Activated CD8-positive, alpha-beta T cell treated with anti-CD3 and anti-CD28 coated beads for 36 hours (primary cell): Measurements from ENCODE around the gene PDE3B. TPM values are rescaled to one million over a fixed set of nuclear protein-coding genes. Genes with fewer than 3 reads are reported as not detected.
"Not testable (repeated sequence)": the region's sequence is repeated elsewhere in the genome, so short reads cannot be mapped to it uniquely, and the experiment has no call there.

Experiments used
- ATAC-seq: fragments of 200-7000 bp; cut with Tn5 transposase; one replicate; pipeline ENCODE4 v1.10.0; 2021; ENCODE audit warnings: mild to moderate bottlenecking, moderate library complexity
- CTCF ChIA-PET: fragments of 350-600 bp; sonication (Branson Sonifier 250); formaldehyde crosslinking; loops from one replicate; lab custom pipeline; 2021; ENCODE audit warnings: antibody characterized with exemption; lab: Charles Lee
- POLR2A ChIA-PET: fragments of 350-600 bp; sonication (Branson Sonifier 250); formaldehyde crosslinking; loops from one replicate; lab custom pipeline; 2021; ENCODE audit warnings: antibody characterized with exemption; lab: Charles Lee
- DNase-seq: peaks from one replicate; pipeline ENCODE4 v3.0.0-alpha.2; 2020
- H3K27ac Mint-ChIP-seq: one replicate; pipeline ENCODE4 v1.8.0; 2021; ENCODE audit warnings: mild to moderate bottlenecking, mixed read lengths
- H3K27me3 Mint-ChIP-seq: one replicate; pipeline ENCODE4 v1.8.0; 2021; ENCODE audit warnings: mixed read lengths
- H3K36me3 Mint-ChIP-seq: one replicate; pipeline ENCODE4 v1.8.0; 2021; ENCODE audit warnings: low read depth, mixed read lengths
- H3K4me1 Mint-ChIP-seq: one replicate; pipeline ENCODE4 v1.8.0; 2021; ENCODE audit warnings: low read depth, mixed read lengths
- H3K4me3 Mint-ChIP-seq: one replicate; pipeline ENCODE4 v1.8.0; 2021; ENCODE audit warnings: mild to moderate bottlenecking, moderate library complexity, mixed read lengths
- H3K9me3 Mint-ChIP-seq: one replicate; pipeline ENCODE4 v1.8.0; 2021; ENCODE audit warnings: mixed read lengths
- intact Hi-C: fragments of 100-400 bp; cut with micrococcal nuclease; formaldehyde crosslinking; loops from one replicate; pipeline ENCODE4 v1.10.0; 2022
- total RNA-seq, 2 experiments: library from RNA; stranded (reverse); gene quantifications; one replicate each; pipeline ENCODE4 v1.2.3, GENCODE V29; 2021
- TF ChIP-seq, protein P1 (sequence below): fragments of 200-600 bp; IDR thresholded peaks from one replicate; pipeline ENCODE4 v1.8.0; 2022; ENCODE audit warnings: antibody characterized with exemption, mild to moderate bottlenecking

The PDE3B gene
- total RNA-seq, 2 experiments from 2014 or later: 42.3 to 43.1 TPM

DNA sequence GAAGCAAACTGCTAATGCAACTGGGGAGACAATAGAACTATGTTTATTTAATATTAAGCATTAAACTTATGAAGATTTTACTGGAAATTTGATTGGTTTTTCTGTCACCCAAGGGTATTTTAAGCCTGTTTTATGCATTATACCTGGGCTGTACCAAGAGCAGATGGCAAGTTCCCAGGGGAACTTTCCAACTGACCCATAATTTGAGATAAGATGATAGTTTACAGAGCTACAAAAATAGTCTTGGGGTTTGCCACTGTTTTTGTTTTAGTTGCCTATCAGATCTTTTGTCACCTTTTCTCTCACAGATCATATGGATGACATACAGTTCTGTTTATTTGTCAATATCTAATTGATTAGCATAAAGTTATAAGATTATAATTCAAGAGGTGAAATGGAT lies 43.9 kb downstream of the PDE3B start:
- Mint-ChIP-seq H3K27me3 (no peaks in the 10 kb centered on the region), H3K9me3 (peaks cover 17% of the 10 kb centered on the region), H3K4me1 (peaks cover 48% of the 10 kb centered on the region), H3K4me3 (no peak overlapping the region), H3K36me3 (peaks cover 41% of the 10 kb centered on the region), H3K27ac (no peak overlapping the region)
- DNase-seq (no peak), ATAC-seq (no peak)
- TF ChIP-seq, protein P1, sequence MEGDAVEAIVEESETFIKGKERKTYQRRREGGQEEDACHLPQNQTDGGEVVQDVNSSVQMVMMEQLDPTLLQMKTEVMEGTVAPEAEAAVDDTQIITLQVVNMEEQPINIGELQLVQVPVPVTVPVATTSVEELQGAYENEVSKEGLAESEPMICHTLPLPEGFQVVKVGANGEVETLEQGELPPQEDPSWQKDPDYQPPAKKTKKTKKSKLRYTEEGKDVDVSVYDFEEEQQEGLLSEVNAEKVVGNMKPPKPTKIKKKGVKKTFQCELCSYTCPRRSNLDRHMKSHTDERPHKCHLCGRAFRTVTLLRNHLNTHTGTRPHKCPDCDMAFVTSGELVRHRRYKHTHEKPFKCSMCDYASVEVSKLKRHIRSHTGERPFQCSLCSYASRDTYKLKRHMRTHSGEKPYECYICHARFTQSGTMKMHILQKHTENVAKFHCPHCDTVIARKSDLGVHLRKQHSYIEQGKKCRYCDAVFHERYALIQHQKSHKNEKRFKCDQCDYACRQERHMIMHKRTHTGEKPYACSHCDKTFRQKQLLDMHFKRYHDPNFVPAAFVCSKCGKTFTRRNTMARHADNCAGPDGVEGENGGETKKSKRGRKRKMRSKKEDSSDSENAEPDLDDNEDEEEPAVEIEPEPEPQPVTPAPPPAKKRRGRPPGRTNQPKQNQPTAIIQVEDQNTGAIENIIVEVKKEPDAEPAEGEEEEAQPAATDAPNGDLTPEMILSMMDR: no peak
- ChIA-PET CTCF (no interaction called here), POLR2A (interaction anchor here (1.0 kb wide), 1 partner anchor 48 kb away, joined by 3 read pairs; no protein-coding TSS in a partner anchor)
- intact Hi-C loops: no loop called here

GRCh38 chr11:14687943-14688627 lies 44.5 kb downstream of the PDE3B start:
- POLR2A ChIA-PET: interaction anchor here (1.0 to 1.2 kb wide), 2 partner anchors 34 to 48 kb away, joined by 3 to 4 read pairs; no protein-coding TSS in a partner anchor
- peak overlapping the region; percentile 55 for H3K27ac Mint-ChIP-seq
- peaks cover 47% of the 10 kb centered on the region for H3K36me3 Mint-ChIP-seq

DNA sequence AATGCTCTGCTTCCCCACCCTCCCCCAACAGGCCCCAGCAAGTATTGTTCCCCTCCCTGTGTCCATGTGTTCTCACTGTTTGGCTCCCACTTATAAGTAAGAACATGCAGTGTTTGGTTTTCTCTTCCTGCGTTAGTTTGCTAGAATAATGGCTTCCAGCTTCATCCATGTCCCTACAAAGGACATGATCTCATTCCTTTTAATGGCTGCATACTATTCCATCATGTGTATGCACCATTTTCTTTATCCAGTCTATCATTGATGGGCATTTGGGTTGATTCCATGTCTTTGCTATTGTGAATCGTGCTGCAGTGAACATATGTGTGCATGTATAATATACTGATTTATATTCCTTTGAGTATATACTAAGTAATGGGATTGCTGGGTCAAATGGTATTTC lies 52.1 kb downstream of the PDE3B start:
- H3K27ac Mint-ChIP-seq, CTCF ChIA-PET, DNase-seq, H3K4me3 Mint-ChIP-seq, POLR2A ChIA-PET, H3K27me3 Mint-ChIP-seq, ATAC-seq, intact Hi-C loops: not testable (repeated sequence)
- H3K4me1 Mint-ChIP-seq: peaks cover 38% of the 10 kb centered on the region
- peaks cover 34% of the 10 kb centered on the region for H3K9me3 Mint-ChIP-seq
- H3K36me3 Mint-ChIP-seq: peaks cover 60% of the 10 kb centered on the region

More at GRCh38 chr11:14687943-14688627, 44.5 kb downstream of the PDE3B start:
- intact Hi-C loops: no loop called here
- ATAC-seq: no peak
- Mint-ChIP-seq H3K4me1 (peaks cover 48% of the 10 kb centered on the region), H3K27me3 (no peaks in the 10 kb centered on the region), H3K9me3 (peaks cover 23% of the 10 kb centered on the region), H3K4me3 (no peak overlapping the region)
- CTCF ChIA-PET: interaction anchor here (2.2 kb wide), 1 partner anchor 11 kb away, joined by 8 read pairs; no protein-coding TSS in a partner anchor
- DNase-seq: no peak
- TF ChIP-seq, protein P1: no peak

DNA sequence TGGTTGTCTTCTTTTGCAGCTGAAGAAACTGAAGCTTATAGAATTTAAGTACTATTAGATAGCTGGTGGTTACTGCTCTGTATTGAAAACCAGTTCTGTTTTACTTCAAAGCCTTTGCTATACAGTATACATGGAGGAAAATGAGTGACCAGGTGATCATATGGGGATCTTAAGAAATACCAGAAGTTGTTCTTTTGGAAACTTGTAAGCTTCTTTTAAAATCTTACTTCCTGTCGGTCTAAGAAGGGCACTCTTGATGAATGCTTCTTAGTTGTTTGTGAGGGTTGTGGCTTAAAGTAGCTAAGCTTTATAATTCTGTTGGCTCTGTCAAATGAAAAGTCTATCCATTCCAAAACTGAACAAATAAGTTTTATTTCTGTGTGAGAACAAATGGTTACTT lies 55.2 kb downstream of the PDE3B start:
- POLR2A ChIA-PET: interaction anchor here (1.0 kb wide), 1 partner anchor 41 kb away, joined by 5 read pairs; no protein-coding TSS in a partner anchor

DNA sequence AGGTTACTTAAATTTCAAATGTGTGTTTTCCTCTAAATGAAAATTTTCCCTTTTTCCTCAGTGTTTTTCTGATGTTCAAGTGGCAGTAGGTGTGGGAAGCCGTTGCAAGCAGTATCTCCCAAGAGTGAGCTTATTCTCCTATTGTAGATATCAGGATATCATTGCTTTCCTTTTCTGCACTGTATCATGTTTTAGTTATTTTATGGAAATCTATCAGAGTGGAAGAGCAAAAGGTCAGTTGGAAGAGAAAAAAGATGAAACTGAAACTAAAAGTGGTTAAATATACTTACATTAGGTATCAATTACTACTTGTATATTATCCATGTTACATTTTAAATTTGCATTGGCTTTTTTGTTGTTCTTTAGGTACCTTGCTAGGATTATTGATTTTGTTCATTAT lies 57.0 kb downstream of the PDE3B start:
- POLR2A ChIA-PET: no interaction called here
- peak overlapping the region; percentile 59 for H3K4me3 Mint-ChIP-seq
- peaks cover 37% of the 10 kb centered on the region for H3K9me3 Mint-ChIP-seq
- intact Hi-C loops: no loop called here
- no peak for DNase-seq
- CTCF ChIA-PET: interaction anchor here (1.2 kb wide), 1 partner anchor 12 kb away, joined by 4 read pairs; no protein-coding TSS in a partner anchor
- no peak for ATAC-seq
- peaks cover 56% of the 10 kb centered on the region for H3K36me3 Mint-ChIP-seq
- TF ChIP-seq, protein P1: no peak
- H3K4me1 Mint-ChIP-seq: peaks cover 54% of the 10 kb centered on the region
- H3K27ac Mint-ChIP-seq: peak overlapping the region; percentile 72
- no peaks in the 10 kb centered on the region for H3K27me3 Mint-ChIP-seq

More for the DNA sequence above, 55.2 kb downstream of the PDE3B start:
- H3K4me3 Mint-ChIP-seq: peak overlapping the region; percentile 36
- peaks cover 47% of the 10 kb centered on the region for H3K4me1 Mint-ChIP-seq
- DNase-seq (no peak), ATAC-seq (peak; percentile 51)
- intact Hi-C loops: no loop called here
- H3K27me3 Mint-ChIP-seq: no peaks in the 10 kb centered on the region
- TF ChIP-seq, protein P1: no peak
- peak overlapping the region; percentile 88 for H3K27ac Mint-ChIP-seq
- CTCF ChIA-PET: interaction anchor here (1.0 to 1.7 kb wide), 3 partner anchors 10 to 209 kb away, joined by 3 to 8 read pairs (median 5); no protein-coding TSS in a partner anchor
- peaks cover 31% of the 10 kb centered on the region for H3K9me3 Mint-ChIP-seq
- peaks cover 61% of the 10 kb centered on the region for H3K36me3 Mint-ChIP-seq
